Pancreas (tissue), 10 donors: ENCODE results near the gene AATF. TPM values are rescaled to one million over a fixed set of nuclear protein-coding genes. Genes with fewer than 3 reads are reported as not detected.

Source experiments
- ATAC-seq, 4 donors: fragments of 200-7000 bp; cut with Tn5 transposase; one replicate each; pipeline versions ENCODE4 v1.8.0 to v1.9.1; 2020; ENCODE audit warnings: mild to moderate bottlenecking in 4 of 4, moderate library complexity in 4 of 4
- DNase-seq, 6 donors: peaks; one replicate each; pipeline ENCODE4 v3.0.0-alpha.2; 2020
- FAIRE-seq: peaks from 2 replicates; lab custom pipeline; 2012; peaks lifted over from hg19 to GRCh38; lab: Jason Lieb, UNC
- H3K27ac ChIP-seq, 4 donors: fragments of 200-600 bp; sonication (generic); 1 replicate in 3 of 4; 2 replicates in 1 of 4; pipeline versions ENCODE4 v1.5.0 to v1.8.0; 2020
- H3K27me3 ChIP-seq, 4 donors: fragments of 200-600 bp; one replicate each; pipeline ENCODE4 v1.8.0; 2021
- H3K36me3 ChIP-seq, 3 donors: fragments of 200-600 bp; sonication (generic) in 1 of 3; one replicate each; pipeline versions ENCODE4 v1.5.0 to v1.8.0; 2020 to 2021
- H3K4me1 ChIP-seq, 3 donors: fragments of 200-600 bp; one replicate each; pipeline ENCODE4 v1.8.0; 2021
- H3K4me3 ChIP-seq, 4 donors: fragments of 200-600 bp; sonication (generic) in 2 of 4; one replicate each; pipeline versions ENCODE4 v1.5.0 to v1.8.0; 2020 to 2021
- H3K9me3 ChIP-seq, 4 donors: fragments of 200-600 bp; one replicate each; pipeline ENCODE4 v1.8.0; 2021
- CTCF ChIP-seq, 4 donors: fragments of 200-600 bp; sonication (generic) in 3 of 4; IDR thresholded peaks; one replicate each; pipeline versions ENCODE4 v1.5.0 to v1.8.0; 2021; ENCODE audit warnings: antibody characterized with exemption in 4 of 4
- WGBS, 2 donors: extraction: QIAGEN DNeasy Blood & Tissue Kit; methylation state at CpG; one replicate each; pipeline ENCODE4 v1.1.7; 2013; 5-methylcytosine and 5-hydroxymethylcytosine counted together
- intact Hi-C, 3 donors: fragments of 100-400 bp; cut with DNase I; formaldehyde crosslinking; loops; one replicate each; pipeline versions ENCODE4 v1.11.1 to v1.14.2; 2022
- polyA plus RNA-seq, 2 donors: library from polyadenylated mRNA; stranded (reverse); fragments of 200-250 nt; gene quantifications; one replicate each; pipeline ENCODE4 v1.2.3, GENCODE V29; 2013
- total RNA-seq, 6 donors: library from RNA; stranded (reverse); fragmentation: NEBNext Ultra II Directional in 4 of 6; extraction: Animal tissue kit (Norgen Biotek cat#: 25700) in 4 of 6; gene quantifications; one replicate each; pipeline versions ENCODE4 v1.2.1 to v1.2.4, GENCODE V29; 2021 to 2023
- donor health status: healthy with polysubstance abuse.
- donor health status: DM: no; HTN: no; CAD: no; lungs with moderate emphysema.
- donor health status: DM: no; HTN: no; CAD: no.
- donor health status: control.
- donor health status: control.
- donor health status: Bipolar disorder and iron deficiency.
- donor health status: DM: yes; HTN: yes; CAD: no.
- donor health status: DM: no; HTN: no; CAD: no.
- donor health status: DM: no; HTN: no; CAD: no.
- donor health status: DM: yes; HTN: yes; CAD: no.

Gene AATF
- total and polyA plus RNA-seq, 8 donors = 20.1 to 38.4 (median 28.5) TPM

GRCh38 chr17:37097154-37097553, 148.4 kb downstream of the AATF start:
- FAIRE-seq = no peak
- Histone ChIP-seq H3K4me1 (no peaks in the 10 kb centered on the region), H3K36me3 (peaks cover 0 to 18% (median 0%) of the 10 kb centered on the region in 3 donors), H3K4me3 (no peak overlapping the region), H3K27ac (no peak overlapping the region), H3K27me3 (no peaks in the 10 kb centered on the region), H3K9me3 (no peaks in the 10 kb centered on the region)
- no peak for TF ChIP-seq CTCF (IDR thresholded peaks at IDR 0.05)
- no peak for DNase-seq
- 54 to 60% methylated on average over 2 of the region's 2 CpGs for WGBS, 2 donors
- intact Hi-C loops = no loop called here
- ATAC-seq = no peak

DNA sequence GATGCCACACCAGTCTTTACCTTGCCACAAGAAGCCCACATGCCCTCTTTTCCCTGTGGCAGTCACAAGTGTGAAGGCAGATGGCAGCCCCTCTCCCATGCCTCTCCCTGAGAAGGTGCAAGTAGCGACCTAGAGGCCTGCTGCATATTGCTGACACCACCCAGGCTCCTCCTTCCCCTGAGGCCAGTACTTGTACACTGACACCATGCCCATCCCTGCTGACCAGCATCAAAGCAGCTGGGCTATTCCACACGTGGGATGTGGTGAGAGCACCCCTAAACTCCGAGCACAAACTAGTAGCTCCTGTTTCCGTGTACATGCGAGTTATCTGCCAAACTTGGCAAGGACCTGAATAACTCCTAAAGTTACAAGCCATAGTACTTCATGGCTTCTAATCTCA, 149.4 kb downstream of the AATF start:
- TF ChIP-seq CTCF (IDR thresholded peaks at IDR 0.05) = no peak
- no peak overlapping the region for H3K27ac ChIP-seq
- no peak overlapping the region for H3K4me3 ChIP-seq
- WGBS, 2 donors = 83 to 88% methylated on average over 5 of the region's 5 CpGs
- no peaks in the 10 kb centered on the region for H3K27me3 ChIP-seq
- no peaks in the 10 kb centered on the region for H3K9me3 ChIP-seq
- intact Hi-C loops = no loop called here
- DNase-seq (no peak), FAIRE-seq (no peak), ATAC-seq (no peak)
- H3K4me1 ChIP-seq = no peaks in the 10 kb centered on the region
- peaks cover 0 to 18% (median 3%) of the 10 kb centered on the region in 3 donors for H3K36me3 ChIP-seq

DNA sequence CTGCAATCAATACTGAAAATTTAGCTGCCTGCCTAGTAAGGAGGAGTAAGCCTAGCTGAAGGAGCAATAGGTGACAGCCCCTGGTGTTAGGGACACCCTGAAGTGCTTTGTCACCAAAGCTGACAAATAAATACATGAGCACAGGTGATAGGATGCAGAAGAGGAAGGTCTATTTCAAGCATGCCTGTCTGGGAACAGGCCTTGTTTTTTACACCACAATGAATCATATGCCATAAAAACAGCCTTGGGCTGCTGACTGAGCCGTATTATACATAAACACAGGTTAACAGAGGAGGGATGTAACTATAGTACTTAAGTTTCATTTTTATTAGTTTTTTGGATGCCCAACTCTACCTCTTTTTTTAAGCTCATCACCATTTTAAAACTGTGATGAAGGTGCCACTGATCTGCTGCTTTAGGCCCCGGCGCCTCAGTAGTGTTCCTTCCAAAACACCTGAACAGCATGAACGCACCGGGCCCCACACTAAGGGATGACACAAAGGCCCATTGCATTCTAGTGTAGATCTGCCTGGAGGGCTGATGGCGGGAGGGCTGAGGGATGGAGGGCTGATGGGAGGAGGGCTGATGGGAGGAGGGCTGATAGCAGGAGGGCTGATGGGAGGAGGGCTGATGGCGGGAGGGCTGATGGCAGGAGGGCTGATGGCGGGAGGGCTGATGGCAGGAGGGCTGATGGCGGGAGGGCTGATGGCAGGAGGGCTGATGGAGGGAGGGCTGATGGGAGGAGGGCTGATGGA, 150.3 kb downstream of the AATF start:
- 94 to 96% methylated on average over 9 of the region's 9 CpGs for WGBS, 2 donors
- ATAC-seq = peak in 2 of 4 donors; percentile 48 to 67
- intact Hi-C loops = no loop called here

DNA sequence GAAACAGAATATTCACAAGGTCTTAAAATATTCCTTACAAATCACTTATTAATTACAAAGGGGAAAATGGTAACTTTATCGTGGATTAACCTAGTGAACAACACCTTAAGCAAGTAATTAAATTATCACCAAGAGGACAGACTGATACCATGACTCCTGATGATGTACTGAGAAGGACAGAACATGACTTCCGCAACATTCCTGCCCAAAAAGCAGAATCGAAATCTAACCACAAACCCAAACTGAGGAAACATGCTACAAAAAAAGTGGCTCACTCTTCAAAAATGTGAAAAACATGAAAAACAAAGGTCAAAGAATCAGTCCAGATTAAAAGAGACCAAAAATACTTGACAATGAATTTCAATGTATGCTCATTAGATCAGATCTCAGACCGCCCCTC, 151.5 kb downstream of the AATF start:
- Histone ChIP-seq H3K27me3 (no peaks in the 10 kb centered on the region), H3K27ac (no peak overlapping the region), H3K4me3 (no peak overlapping the region), H3K36me3 (peaks cover 0 to 18% (median 3%) of the 10 kb centered on the region in 3 donors), H3K4me1 (no peaks in the 10 kb centered on the region), H3K9me3 (no peaks in the 10 kb centered on the region)
- 90% methylated on average over 4 of the region's 4 CpGs for WGBS, 2 donors
- TF ChIP-seq CTCF (IDR thresholded peaks at IDR 0.05) = no peak
- FAIRE-seq (no peak), ATAC-seq (peak in 1 of 4 donors; percentile 21), DNase-seq (no peak)
- intact Hi-C loops = no loop called here

More for the DNA sequence above, 150.3 kb downstream of the AATF start:
- Histone ChIP-seq H3K27me3 (no peaks in the 10 kb centered on the region), H3K27ac (no peak overlapping the region), H3K9me3 (no peaks in the 10 kb centered on the region), H3K36me3 (peaks cover 0 to 18% (median 3%) of the 10 kb centered on the region in 3 donors), H3K4me3 (no peak overlapping the region), H3K4me1 (no peaks in the 10 kb centered on the region)
- no peak for TF ChIP-seq CTCF (IDR thresholded peaks at IDR 0.05)
- no peak for FAIRE-seq
- no peak for DNase-seq

- ATAC-seq (no peak), DNase-seq (no peak), FAIRE-seq (no peak)
- H3K27ac ChIP-seq = no peak overlapping the region
- no peak for TF ChIP-seq CTCF (IDR thresholded peaks at IDR 0.05)
- no peak overlapping the region for H3K4me3 ChIP-seq
- no peaks in the 10 kb centered on the region for H3K4me1 ChIP-seq
- H3K9me3 ChIP-seq = no peaks in the 10 kb centered on the region
- peaks cover 0 to 13% (median 3%) of the 10 kb centered on the region in 3 donors for H3K36me3 ChIP-seq
- WGBS, 2 donors = 99 to 100% methylated on average over 2 of the region's 2 CpGs
- intact Hi-C loops = no loop called here
- no peaks in the 10 kb centered on the region for H3K27me3 ChIP-seq
Measured at GRCh38 chr17:37101306-37101705, 152.6 kb downstream of the AATF start.
